Peyer's patch (tissue), 4 donors: ENCODE measurements around the gene CPNE9. TPM values are rescaled to one million over a fixed set of nuclear protein-coding genes. Genes with fewer than 3 reads are reported as not detected.

ENCODE experiments used
- DNase-seq, 3 donors: peaks; one replicate each; pipeline ENCODE4 v3.0.0-alpha.2; 2017 to 2019
- H3K27ac ChIP-seq, 4 donors: fragments of 200-600 bp; sonication (generic); one replicate each; pipeline ENCODE4 v1.5.1; 2016 to 2019
- H3K27me3 ChIP-seq, 2 donors: fragments of 200-600 bp; sonication (generic); one replicate each; pipeline ENCODE4 v1.5.1; 2019
- H3K36me3 ChIP-seq, 3 donors: fragments of 200-600 bp; sonication (generic); one replicate each; pipeline ENCODE4 v1.5.1; 2016 to 2019
- H3K4me1 ChIP-seq, 4 donors: fragments of 200-600 bp; sonication (generic); one replicate each; pipeline ENCODE4 v1.5.1; 2016 to 2019
- H3K4me3 ChIP-seq, 4 donors: fragments of 200-600 bp; sonication (generic); 1 replicate in 3 of 4; 2 replicates in 1 of 4; pipeline ENCODE4 v1.5.1; 2016 to 2019; ENCODE audit warnings: mild to moderate bottlenecking in 1 of 4
- H3K9me3 ChIP-seq, 4 donors: fragments of 200-600 bp; sonication (generic); one replicate each; pipeline ENCODE4 v1.5.1; 2016 to 2019; ENCODE audit warnings: mild to moderate bottlenecking in 1 of 4
- POLR2A ChIP-seq, 2 donors: fragments of 450-650 bp; IDR thresholded peaks; one replicate each; pipeline ENCODE4 v1.5.1; 2017; ENCODE audit warnings: antibody characterized with exemption in 2 of 2, mild to moderate bottlenecking in 2 of 2, moderate library complexity in 2 of 2
- total RNA-seq, 4 donors: library from RNA; depleted of rRNA; stranded (reverse); fragments of >200 nt; gene quantifications; one replicate each; pipeline ENCODE4 v1.1.0, GENCODE V29; 2016
- TF ChIP-seq, protein P1 (sequence below), 6 experiments: fragments of 450-650 bp in 4 of 6; fragments of 200-600 bp in 2 of 6; sonication (generic) in 1 of 6; IDR thresholded peaks; one replicate each; pipeline ENCODE4 v1.5.1; 2017 to 2019; ENCODE audit warnings: antibody characterized with exemption in 6 of 6, mild to moderate bottlenecking in 3 of 6, moderate library complexity in 1 of 6

Gene CPNE9
- total RNA-seq, 4 donors from 2014 or later, result not detected

DNA sequence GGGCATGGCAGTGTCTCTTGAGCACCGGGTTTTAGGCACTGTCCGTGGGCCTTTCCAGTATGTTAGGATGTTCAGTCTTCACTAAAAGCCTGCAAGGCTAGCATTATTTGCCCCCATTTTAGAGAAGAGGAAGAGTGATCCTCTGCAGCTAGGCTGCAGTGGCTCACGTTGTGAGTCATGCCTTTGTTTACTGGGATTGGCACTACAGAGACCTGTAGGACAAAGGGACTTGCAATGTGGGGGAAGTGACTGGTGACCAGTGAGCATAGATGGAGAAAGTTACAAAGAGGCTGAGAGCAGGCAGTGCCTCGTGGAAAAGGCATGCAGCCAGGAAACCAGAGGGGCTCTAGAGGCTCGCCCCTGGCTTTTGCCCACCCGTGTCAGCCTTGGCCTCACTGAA lies 26.8 kb upstream of the CPNE9 start:
- Histone ChIP-seq H3K36me3 (peaks cover 0 to 100% (median 0%) of the 10 kb centered on the region in 3 donors), H3K27ac (no peak overlapping the region)
- TF ChIP-seq POLR2A (IDR thresholded peaks at IDR 0.05), result no peak
- TF ChIP-seq, protein P1, sequence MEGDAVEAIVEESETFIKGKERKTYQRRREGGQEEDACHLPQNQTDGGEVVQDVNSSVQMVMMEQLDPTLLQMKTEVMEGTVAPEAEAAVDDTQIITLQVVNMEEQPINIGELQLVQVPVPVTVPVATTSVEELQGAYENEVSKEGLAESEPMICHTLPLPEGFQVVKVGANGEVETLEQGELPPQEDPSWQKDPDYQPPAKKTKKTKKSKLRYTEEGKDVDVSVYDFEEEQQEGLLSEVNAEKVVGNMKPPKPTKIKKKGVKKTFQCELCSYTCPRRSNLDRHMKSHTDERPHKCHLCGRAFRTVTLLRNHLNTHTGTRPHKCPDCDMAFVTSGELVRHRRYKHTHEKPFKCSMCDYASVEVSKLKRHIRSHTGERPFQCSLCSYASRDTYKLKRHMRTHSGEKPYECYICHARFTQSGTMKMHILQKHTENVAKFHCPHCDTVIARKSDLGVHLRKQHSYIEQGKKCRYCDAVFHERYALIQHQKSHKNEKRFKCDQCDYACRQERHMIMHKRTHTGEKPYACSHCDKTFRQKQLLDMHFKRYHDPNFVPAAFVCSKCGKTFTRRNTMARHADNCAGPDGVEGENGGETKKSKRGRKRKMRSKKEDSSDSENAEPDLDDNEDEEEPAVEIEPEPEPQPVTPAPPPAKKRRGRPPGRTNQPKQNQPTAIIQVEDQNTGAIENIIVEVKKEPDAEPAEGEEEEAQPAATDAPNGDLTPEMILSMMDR (IDR thresholded peaks at IDR 0.05), result no peak

DNA sequence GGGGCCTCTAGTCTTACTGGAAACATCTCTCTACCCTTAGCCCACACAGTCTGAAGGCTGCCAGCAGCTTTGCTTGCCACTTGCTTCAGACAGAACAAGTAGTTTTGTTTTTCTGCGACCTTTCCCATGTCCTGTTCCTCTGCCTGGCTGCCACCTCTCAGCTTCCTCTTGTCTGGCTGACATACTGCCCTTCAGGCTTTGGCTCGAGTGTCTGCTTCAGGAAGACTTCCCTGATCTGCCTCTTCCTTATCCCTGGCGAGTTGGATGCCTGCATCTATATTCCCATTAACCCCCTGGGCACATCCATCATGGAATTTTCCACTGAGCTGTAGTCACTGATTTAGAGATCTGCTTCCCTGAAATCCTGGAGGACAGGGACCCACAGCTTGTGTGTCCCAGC lies 25.1 kb upstream of the CPNE9 start:
- Histone ChIP-seq H3K27me3 (no peaks in the 10 kb centered on the region), H3K27ac (no peak overlapping the region), H3K4me1 (peaks cover 0 to 5% (median 0%) of the 10 kb centered on the region in 4 donors), H3K36me3 (peaks cover 0 to 100% (median 0%) of the 10 kb centered on the region in 3 donors), H3K4me3 (no peak overlapping the region), H3K9me3 (no peaks in the 10 kb centered on the region)
- TF ChIP-seq, protein P1 (IDR thresholded peaks at IDR 0.05), result no peak
- no peak for TF ChIP-seq POLR2A (IDR thresholded peaks at IDR 0.05)
- DNase-seq, result no peak

More for the DNA sequence above, 26.8 kb upstream of the CPNE9 start:
- H3K4me3 ChIP-seq, result no peak overlapping the region
- peaks cover 0 to under 1% (median 0%) of the 10 kb centered on the region in 4 donors for H3K4me1 ChIP-seq
- no peaks in the 10 kb centered on the region for H3K27me3 ChIP-seq
- no peak for DNase-seq
- H3K9me3 ChIP-seq, result no peaks in the 10 kb centered on the region

DNA sequence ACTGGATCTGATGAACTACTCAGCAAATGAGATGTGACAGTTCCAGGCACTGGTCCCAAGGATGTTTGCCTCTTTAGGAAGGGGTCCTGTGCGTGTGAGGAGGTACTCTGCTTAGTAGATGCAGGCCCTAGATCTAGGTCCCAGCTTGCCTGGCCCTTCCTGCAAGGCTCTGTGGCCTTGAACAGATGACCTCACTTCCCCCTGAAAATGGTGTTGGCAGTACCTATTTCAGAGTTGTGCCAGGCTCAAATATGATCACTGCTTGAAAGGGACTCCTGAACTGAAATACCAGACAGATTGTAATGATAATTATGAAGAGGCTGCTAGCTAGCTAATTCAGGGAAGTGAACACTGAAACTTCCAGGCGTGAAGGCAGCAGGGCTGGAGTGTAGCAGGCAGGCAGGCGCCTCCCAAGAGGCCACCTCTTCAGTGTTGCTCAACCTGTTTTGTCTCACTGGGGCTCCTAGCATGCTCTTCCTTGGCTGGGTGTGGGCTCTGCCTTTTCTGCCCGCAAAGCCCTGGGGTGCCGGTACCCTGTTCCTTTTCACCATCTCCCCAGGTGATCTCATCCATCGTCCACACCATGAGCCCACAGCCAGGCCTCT lies 24.1 kb upstream of the CPNE9 start:
- Histone ChIP-seq H3K36me3 (peaks cover 0 to 100% (median 0%) of the 10 kb centered on the region in 3 donors), H3K27ac (no peak overlapping the region), H3K9me3 (no peaks in the 10 kb centered on the region), H3K27me3 (no peaks in the 10 kb centered on the region), H3K4me3 (no peak overlapping the region), H3K4me1 (peaks cover 0 to 5% (median 0%) of the 10 kb centered on the region in 4 donors)
- TF ChIP-seq, protein P1 (IDR thresholded peaks at IDR 0.05), result no peak
- no peak for TF ChIP-seq POLR2A (IDR thresholded peaks at IDR 0.05)
- no peak for DNase-seq

DNA sequence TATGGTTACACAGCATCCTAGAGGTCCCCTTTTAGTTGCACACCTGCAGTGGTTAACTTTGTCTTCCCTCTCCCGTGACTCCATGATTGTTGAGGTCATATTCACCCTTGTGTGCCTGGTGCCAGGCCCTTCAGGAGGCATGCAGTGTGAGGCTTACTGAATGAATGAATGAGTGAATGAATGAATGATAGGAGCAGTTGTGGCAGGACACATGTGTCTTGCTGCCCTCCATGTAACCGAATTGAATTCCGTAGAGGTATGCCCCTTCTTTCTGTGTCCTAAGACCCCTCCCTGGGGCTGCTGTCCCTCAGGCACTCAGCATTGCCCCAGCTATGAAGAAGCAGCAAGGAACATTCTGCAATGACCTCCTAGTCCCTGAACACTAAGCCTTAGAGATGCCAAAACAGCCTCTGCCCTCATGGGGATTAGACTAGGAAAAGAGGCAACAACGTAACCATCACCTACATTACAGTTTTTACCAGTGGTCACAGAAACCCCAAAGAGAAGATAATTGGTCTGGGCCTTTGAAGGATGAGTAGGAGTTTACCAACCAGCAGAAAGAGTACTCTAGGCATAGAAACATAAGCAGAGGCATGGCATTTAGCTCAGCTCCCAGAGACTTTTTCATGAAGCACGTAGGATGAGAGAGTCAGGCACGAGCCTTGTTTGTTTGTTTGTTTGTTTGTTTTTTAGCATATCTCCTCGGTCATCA lies 22.5 kb upstream of the CPNE9 start:
- Histone ChIP-seq H3K4me3 (no peak overlapping the region), H3K4me1 (peaks cover 0 to 5% (median 0%) of the 10 kb centered on the region in 4 donors), H3K9me3 (no peaks in the 10 kb centered on the region), H3K27ac (peak overlapping the region in 2 of 4 donors; percentile 5 to 45), H3K27me3 (no peaks in the 10 kb centered on the region), H3K36me3 (peaks cover 0 to 100% (median 0%) of the 10 kb centered on the region in 3 donors)
- DNase-seq, result no peak
- TF ChIP-seq, protein P1 (IDR thresholded peaks at IDR 0.05), result no peak
- TF ChIP-seq POLR2A (IDR thresholded peaks at IDR 0.05), result no peak

DNA sequence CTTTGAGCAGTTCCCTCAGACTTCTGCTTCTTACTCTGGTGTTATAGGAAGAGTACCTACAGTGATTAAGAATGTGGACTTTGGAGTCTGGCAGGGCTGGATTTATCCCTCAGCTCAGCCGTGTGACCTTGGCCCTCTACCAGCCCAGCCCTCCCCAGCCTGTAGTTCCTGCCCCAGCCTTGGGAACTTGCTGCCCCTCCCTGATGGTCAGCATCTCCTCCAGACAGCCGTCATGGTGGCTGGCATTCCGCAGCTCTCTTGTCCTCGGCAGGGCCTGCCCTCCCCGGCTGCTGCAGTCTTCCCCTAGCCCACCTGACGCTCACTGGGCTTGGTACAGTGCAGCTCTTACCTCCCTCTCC lies 21.9 kb upstream of the CPNE9 start:
- H3K27me3 ChIP-seq, result no peaks in the 10 kb centered on the region
- peak overlapping the region in 2 of 4 donors; percentile 50 to 55 for H3K27ac ChIP-seq
- DNase-seq, result peak in 2 of 3 donors; percentile 82
- H3K36me3 ChIP-seq, result peaks cover 0 to 100% (median 0%) of the 10 kb centered on the region in 3 donors
- TF ChIP-seq POLR2A (IDR thresholded peaks at IDR 0.05), result no peak
- TF ChIP-seq, protein P1 (IDR thresholded peaks at IDR 0.05), result peak in 1 of 6 experiments; percentile 15
- H3K9me3 ChIP-seq, result no peaks in the 10 kb centered on the region
- H3K4me1 ChIP-seq, result peaks cover 0 to 5% (median 0%) of the 10 kb centered on the region in 4 donors
- H3K4me3 ChIP-seq, result no peak overlapping the region
